ENCODE data around the gene PHAX. TPM values are rescaled to one million over a fixed set of nuclear protein-coding genes. Genes with fewer than 3 reads are reported as not detected.

The PHAX gene
- total RNA-seq, result 58.1 and 60.3 TPM in 2 replicates

GRCh38 chr5:126600631-126601511 is at the start of gene PHAX:
Gene PHAX, plus strand, starts transcription at chr5:126600947. Its CDS starts 16 bp downstream, at chr5:126600963.

GRCh38 chr5:126594748-126595485 is 5.8 kb upstream of the PHAX start, which contains the start of gene ALDH7A1:
Gene ALDH7A1, minus strand, starts transcription at chr5:126595219. Its CDS starts 21 bp downstream, at chr5:126595198.

Other genes with a start within 250 kb of the PHAX start
- gene GRAMD2B, start 177.5 kb upstream of the PHAX start, total RNA-seq, result 17.8 and 22.3 TPM in 2 replicates
- 37.7 and 45.3 TPM in 2 replicates for gene ALDH7A1, start 5.7 kb upstream of the PHAX start, total RNA-seq
- gene LMNB1, start 176.2 kb downstream of the PHAX start, total RNA-seq, result 8.6 and 37.4 TPM in 2 replicates